Measurements from ENCODE around the gene SLC10A6.

SLC10A6 gene

GRCh38 chr4:86775061-86775460, 74.1 kb downstream of the SLC10A6 start:
- no peak for DNase-seq (ENCODE audit: low read depth)

Data from stimulated activated CD8-positive, alpha-beta memory T cell treated with anti-CD3 and anti-CD28 coated beads, Interleukin-4, amount 100 ng/mL, for 24 hours (primary cell).